ENCODE data around the gene SPDYE17. TPM values are rescaled to one million over a fixed set of nuclear protein-coding genes. Genes with fewer than 3 reads are reported as not detected.
"Not testable (repeated sequence)": the region's sequence is repeated elsewhere in the genome, so short reads cannot be mapped to it uniquely, and the experiment has no call there.

SPDYE17 gene
- total and polyA plus RNA-seq, 2 donors from 2014 or later: not detected

GRCh38 chr7:77063732-77064131 is 31.6 kb upstream of the SPDYE17 start:
- H3K9ac ChIP-seq (ENCODE audit: low read length in 3 of 3); H3K4me3 ChIP-seq (ENCODE audit: low read length in 3 of 3); H3K27me3 ChIP-seq (ENCODE audit: control insufficient read depth, insufficient read depth, low read length); H3K9me3 ChIP-seq (ENCODE audit: control insufficient read depth in 2 of 3, insufficient read depth in 1 of 3, low read length in 3 of 3); H3K4me1 ChIP-seq (ENCODE audit: control insufficient read depth in 2 of 3, insufficient read depth in 2 of 3, low read depth in 1 of 3, low read length in 3 of 3); intact Hi-C loops (cut with DNase I); DNase-seq; H3K27ac ChIP-seq (ENCODE audit: low read depth in 2 of 2, low read length in 2 of 2); H3K36me3 ChIP-seq (ENCODE audit: control insufficient read depth in 2 of 3, insufficient read depth in 3 of 3, low read length in 3 of 3); FAIRE-seq: not testable (repeated sequence)

- not testable (repeated sequence) for H3K36me3 ChIP-seq (ENCODE audit: control insufficient read depth in 2 of 3, insufficient read depth in 3 of 3, low read length in 3 of 3); FAIRE-seq
These were observed 30.4 kb upstream of the SPDYE17 start, which contains the start of gene SPDYE18 for GRCh38 chr7:77062557-77062956. SPDYE18 (minus strand) TSS chr7:77062558; CDS start chr7:77060512, 2,046 bp downstream.

GRCh38 chr7:77026349-77026748 is 5.8 kb downstream of the SPDYE17 start:
- H3K4me3 ChIP-seq (ENCODE audit: low read length in 3 of 3); DNase-seq; H3K27ac ChIP-seq (ENCODE audit: low read depth in 2 of 2, low read length in 2 of 2); H3K4me1 ChIP-seq (ENCODE audit: control insufficient read depth in 2 of 3, insufficient read depth in 2 of 3, low read depth in 1 of 3, low read length in 3 of 3); FAIRE-seq; H3K9me3 ChIP-seq (ENCODE audit: control insufficient read depth in 2 of 3, insufficient read depth in 1 of 3, low read length in 3 of 3); H3K27me3 ChIP-seq (ENCODE audit: control insufficient read depth, insufficient read depth, low read length); H3K36me3 ChIP-seq (ENCODE audit: control insufficient read depth in 2 of 3, insufficient read depth in 3 of 3, low read length in 3 of 3); intact Hi-C loops (cut with DNase I); H3K9ac ChIP-seq (ENCODE audit: low read length in 3 of 3): not testable (repeated sequence)

More at GRCh38 chr7:77062557-77062956, 30.4 kb upstream of the SPDYE17 start, which contains the start of gene SPDYE18:
- H3K4me3 ChIP-seq (ENCODE audit: low read length in 3 of 3); H3K9ac ChIP-seq (ENCODE audit: low read length in 3 of 3); DNase-seq; intact Hi-C loops (cut with DNase I); H3K9me3 ChIP-seq (ENCODE audit: control insufficient read depth in 2 of 3, insufficient read depth in 1 of 3, low read length in 3 of 3); H3K27ac ChIP-seq (ENCODE audit: low read depth in 2 of 2, low read length in 2 of 2); H3K27me3 ChIP-seq (ENCODE audit: control insufficient read depth, insufficient read depth, low read length); H3K4me1 ChIP-seq (ENCODE audit: control insufficient read depth in 2 of 3, insufficient read depth in 2 of 3, low read depth in 1 of 3, low read length in 3 of 3): not testable (repeated sequence)

- H3K27me3 ChIP-seq (ENCODE audit: control insufficient read depth, insufficient read depth, low read length); H3K36me3 ChIP-seq (ENCODE audit: control insufficient read depth in 2 of 3, insufficient read depth in 3 of 3, low read length in 3 of 3); H3K9me3 ChIP-seq (ENCODE audit: control insufficient read depth in 2 of 3, insufficient read depth in 1 of 3, low read length in 3 of 3); intact Hi-C loops (cut with DNase I); H3K9ac ChIP-seq (ENCODE audit: low read length in 3 of 3); H3K4me3 ChIP-seq (ENCODE audit: low read length in 3 of 3); FAIRE-seq; H3K4me1 ChIP-seq (ENCODE audit: control insufficient read depth in 2 of 3, insufficient read depth in 2 of 3, low read depth in 1 of 3, low read length in 3 of 3); H3K27ac ChIP-seq (ENCODE audit: low read depth in 2 of 2, low read length in 2 of 2): not testable (repeated sequence)
- DNase-seq: peak in 4 of 5 donors; percentile 28 to 65 (median 47)
These were observed 22.0 kb downstream of the SPDYE17 start for GRCh38 chr7:77010074-77010680.

- intact Hi-C loops (cut with DNase I); H3K27me3 ChIP-seq (ENCODE audit: control insufficient read depth, insufficient read depth, low read length); H3K27ac ChIP-seq (ENCODE audit: low read depth in 2 of 2, low read length in 2 of 2); FAIRE-seq; H3K9ac ChIP-seq (ENCODE audit: low read length in 3 of 3); H3K9me3 ChIP-seq (ENCODE audit: control insufficient read depth in 2 of 3, insufficient read depth in 1 of 3, low read length in 3 of 3); H3K36me3 ChIP-seq (ENCODE audit: control insufficient read depth in 2 of 3, insufficient read depth in 3 of 3, low read length in 3 of 3); H3K4me1 ChIP-seq (ENCODE audit: control insufficient read depth in 2 of 3, insufficient read depth in 2 of 3, low read depth in 1 of 3, low read length in 3 of 3); H3K4me3 ChIP-seq (ENCODE audit: low read length in 3 of 3): not testable (repeated sequence)
- DNase-seq: peak in 3 of 5 donors; percentile 3 to 94 (median 6)
These were observed 24.2 kb downstream of the SPDYE17 start for GRCh38 chr7:77008000-77008399.

- intact Hi-C loops (cut with DNase I); H3K27ac ChIP-seq (ENCODE audit: low read depth in 2 of 2, low read length in 2 of 2); FAIRE-seq; H3K27me3 ChIP-seq (ENCODE audit: control insufficient read depth, insufficient read depth, low read length); H3K9ac ChIP-seq (ENCODE audit: low read length in 3 of 3); H3K9me3 ChIP-seq (ENCODE audit: control insufficient read depth in 2 of 3, insufficient read depth in 1 of 3, low read length in 3 of 3); H3K4me3 ChIP-seq (ENCODE audit: low read length in 3 of 3); H3K36me3 ChIP-seq (ENCODE audit: control insufficient read depth in 2 of 3, insufficient read depth in 3 of 3, low read length in 3 of 3); H3K4me1 ChIP-seq (ENCODE audit: control insufficient read depth in 2 of 3, insufficient read depth in 2 of 3, low read depth in 1 of 3, low read length in 3 of 3): not testable (repeated sequence)
- peak in 3 of 5 donors; percentile 1 to 76 (median 38) for DNase-seq
These were observed 25.7 kb downstream of the SPDYE17 start for GRCh38 chr7:77006127-77007110.

- H3K36me3 ChIP-seq (ENCODE audit: control insufficient read depth in 2 of 3, insufficient read depth in 3 of 3, low read length in 3 of 3); FAIRE-seq; H3K9ac ChIP-seq (ENCODE audit: low read length in 3 of 3); intact Hi-C loops (cut with DNase I); H3K9me3 ChIP-seq (ENCODE audit: control insufficient read depth in 2 of 3, insufficient read depth in 1 of 3, low read length in 3 of 3); H3K4me3 ChIP-seq (ENCODE audit: low read length in 3 of 3); H3K27ac ChIP-seq (ENCODE audit: low read depth in 2 of 2, low read length in 2 of 2); H3K27me3 ChIP-seq (ENCODE audit: control insufficient read depth, insufficient read depth, low read length); H3K4me1 ChIP-seq (ENCODE audit: control insufficient read depth in 2 of 3, insufficient read depth in 2 of 3, low read depth in 1 of 3, low read length in 3 of 3): not testable (repeated sequence)
- DNase-seq: peak in 1 of 5 donors; percentile 66
These were observed 26.6 kb downstream of the SPDYE17 start for GRCh38 chr7:77005461-77006057.

- intact Hi-C loops (cut with DNase I); H3K4me3 ChIP-seq (ENCODE audit: low read length in 3 of 3); H3K27me3 ChIP-seq (ENCODE audit: control insufficient read depth, insufficient read depth, low read length); H3K9ac ChIP-seq (ENCODE audit: low read length in 3 of 3); H3K27ac ChIP-seq (ENCODE audit: low read depth in 2 of 2, low read length in 2 of 2); H3K36me3 ChIP-seq (ENCODE audit: control insufficient read depth in 2 of 3, insufficient read depth in 3 of 3, low read length in 3 of 3); FAIRE-seq; DNase-seq; H3K9me3 ChIP-seq (ENCODE audit: control insufficient read depth in 2 of 3, insufficient read depth in 1 of 3, low read length in 3 of 3); H3K4me1 ChIP-seq (ENCODE audit: control insufficient read depth in 2 of 3, insufficient read depth in 2 of 3, low read depth in 1 of 3, low read length in 3 of 3): not testable (repeated sequence)
These were observed 28.0 kb downstream of the SPDYE17 start for GRCh38 chr7:77004151-77004550.

Measured in kidney (tissue), 11 donors.